Measurements from ENCODE around the gene ZNF200.

Gene ZNF200

DNA sequence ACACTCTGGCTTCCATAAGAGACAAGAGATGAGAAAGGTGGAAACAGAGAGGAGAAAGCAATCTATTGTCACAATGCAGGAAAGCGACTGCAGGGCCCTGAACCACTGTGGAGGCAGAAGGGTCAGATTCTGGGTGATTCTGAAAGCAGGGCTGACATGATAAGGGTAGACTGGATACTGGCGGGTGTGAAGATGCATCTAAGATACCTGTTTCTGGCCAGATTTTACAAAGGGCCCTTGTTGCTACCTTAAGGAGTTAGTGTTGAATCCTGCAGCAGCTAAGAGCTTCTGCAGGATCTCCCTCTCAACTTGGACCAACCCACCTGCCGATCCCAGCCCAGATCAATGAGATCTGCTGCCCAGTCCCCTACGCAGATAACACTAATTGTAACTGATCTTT, 27.6 kb upstream of the ZNF200 start:
- Histone ChIP-seq H3K4me3 (ENCODE audit: low read length) (no peak overlapping the region), H3K27ac (ENCODE audit: low read depth, low read length) (no peak overlapping the region), H3K9me2 (replicated peaks; ENCODE audit: control insufficient read depth, low read length) (no peaks in the 10 kb centered on the region), H4K20me1 (ENCODE audit: control insufficient read depth, insufficient read depth, low read depth, low read length) (no peaks in the 10 kb centered on the region), H3F3A (ENCODE audit: control insufficient read depth, insufficient read depth) (no peaks in the 10 kb centered on the region; the same call in 1 of the 2 replicates), H3K4me2 (ENCODE audit: low read length) (no peak overlapping the region), H3K4me1 (ENCODE audit: control insufficient read depth, low read length) (peaks cover 16% of the 10 kb centered on the region), H3K79me2 (ENCODE audit: control insufficient read depth, low read length) (no peaks in the 10 kb centered on the region), H3K36me3 (ENCODE audit: control insufficient read depth, low read length) (0 out of 2 replicates have a peak, but pooled peaks cover 3% of the 10 kb centered on the region), H3K9me3 (ENCODE audit: control insufficient read depth, insufficient read depth, low read length) (peaks cover 5% of the 10 kb centered on the region), H3K27me3 (ENCODE audit: control insufficient read depth, low read length) (no peaks in the 10 kb centered on the region)
- no peak for TF ChIP-seq EZH2phosphoT487 (IDR thresholded peaks at IDR 0.05; ENCODE audit: borderline replicate concordance, low read length)
- TF ChIP-seq, protein P1, sequence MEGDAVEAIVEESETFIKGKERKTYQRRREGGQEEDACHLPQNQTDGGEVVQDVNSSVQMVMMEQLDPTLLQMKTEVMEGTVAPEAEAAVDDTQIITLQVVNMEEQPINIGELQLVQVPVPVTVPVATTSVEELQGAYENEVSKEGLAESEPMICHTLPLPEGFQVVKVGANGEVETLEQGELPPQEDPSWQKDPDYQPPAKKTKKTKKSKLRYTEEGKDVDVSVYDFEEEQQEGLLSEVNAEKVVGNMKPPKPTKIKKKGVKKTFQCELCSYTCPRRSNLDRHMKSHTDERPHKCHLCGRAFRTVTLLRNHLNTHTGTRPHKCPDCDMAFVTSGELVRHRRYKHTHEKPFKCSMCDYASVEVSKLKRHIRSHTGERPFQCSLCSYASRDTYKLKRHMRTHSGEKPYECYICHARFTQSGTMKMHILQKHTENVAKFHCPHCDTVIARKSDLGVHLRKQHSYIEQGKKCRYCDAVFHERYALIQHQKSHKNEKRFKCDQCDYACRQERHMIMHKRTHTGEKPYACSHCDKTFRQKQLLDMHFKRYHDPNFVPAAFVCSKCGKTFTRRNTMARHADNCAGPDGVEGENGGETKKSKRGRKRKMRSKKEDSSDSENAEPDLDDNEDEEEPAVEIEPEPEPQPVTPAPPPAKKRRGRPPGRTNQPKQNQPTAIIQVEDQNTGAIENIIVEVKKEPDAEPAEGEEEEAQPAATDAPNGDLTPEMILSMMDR (IDR thresholded peaks at IDR 0.05; ENCODE audit: low read depth, low read length, poor library complexity, severe bottlenecking): no peak

DNA sequence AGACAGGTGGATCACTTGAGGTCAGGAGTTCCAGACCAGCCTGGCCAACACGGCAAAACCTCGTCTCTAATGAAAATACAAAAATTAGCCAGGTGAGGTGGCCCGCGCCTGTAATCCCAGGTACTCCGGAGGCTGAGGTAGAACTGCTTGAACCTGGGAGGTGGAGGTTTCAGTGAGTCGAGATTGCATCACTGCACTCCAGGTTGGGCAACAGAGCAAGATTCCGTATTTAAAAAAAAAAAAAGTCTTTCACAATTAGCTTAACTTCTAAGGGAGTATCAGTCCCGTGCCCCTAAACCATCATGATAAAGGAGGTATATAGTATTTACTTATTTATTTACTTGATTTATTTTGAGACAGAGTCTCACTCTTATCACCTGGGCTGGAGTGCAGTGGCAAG, 24.9 kb upstream of the ZNF200 start:
- no peaks in the 10 kb centered on the region for H4K20me1 ChIP-seq (ENCODE audit: control insufficient read depth, insufficient read depth, low read depth, low read length)
- H3K36me3 ChIP-seq (ENCODE audit: control insufficient read depth, low read length): no peaks in the 10 kb centered on the region
- no peaks in the 10 kb centered on the region for H3K27me3 ChIP-seq (ENCODE audit: control insufficient read depth, low read length)
- H3K4me1 ChIP-seq (ENCODE audit: control insufficient read depth, low read length): peaks cover 10% of the 10 kb centered on the region
- no peaks in the 10 kb centered on the region; the same call in 1 of the 2 replicates for H3F3A ChIP-seq (ENCODE audit: control insufficient read depth, insufficient read depth)
- H3K4me3 ChIP-seq (ENCODE audit: low read length): no peak overlapping the region
- H3K9me3 ChIP-seq (ENCODE audit: control insufficient read depth, insufficient read depth, low read length): no peaks in the 10 kb centered on the region
- no peaks in the 10 kb centered on the region for H3K79me2 ChIP-seq (ENCODE audit: control insufficient read depth, low read length)
- no peak overlapping the region for H3K27ac ChIP-seq (ENCODE audit: low read depth, low read length)
- no peaks in the 10 kb centered on the region for H3K9me2 ChIP-seq (replicated peaks; ENCODE audit: control insufficient read depth, low read length)
- TF ChIP-seq, protein P1 (IDR thresholded peaks at IDR 0.05; ENCODE audit: low read depth, low read length, poor library complexity, severe bottlenecking): no peak
- no peak for TF ChIP-seq EZH2phosphoT487 (IDR thresholded peaks at IDR 0.05; ENCODE audit: borderline replicate concordance, low read length)
- no peak overlapping the region for H3K4me2 ChIP-seq (ENCODE audit: low read length)

DNA sequence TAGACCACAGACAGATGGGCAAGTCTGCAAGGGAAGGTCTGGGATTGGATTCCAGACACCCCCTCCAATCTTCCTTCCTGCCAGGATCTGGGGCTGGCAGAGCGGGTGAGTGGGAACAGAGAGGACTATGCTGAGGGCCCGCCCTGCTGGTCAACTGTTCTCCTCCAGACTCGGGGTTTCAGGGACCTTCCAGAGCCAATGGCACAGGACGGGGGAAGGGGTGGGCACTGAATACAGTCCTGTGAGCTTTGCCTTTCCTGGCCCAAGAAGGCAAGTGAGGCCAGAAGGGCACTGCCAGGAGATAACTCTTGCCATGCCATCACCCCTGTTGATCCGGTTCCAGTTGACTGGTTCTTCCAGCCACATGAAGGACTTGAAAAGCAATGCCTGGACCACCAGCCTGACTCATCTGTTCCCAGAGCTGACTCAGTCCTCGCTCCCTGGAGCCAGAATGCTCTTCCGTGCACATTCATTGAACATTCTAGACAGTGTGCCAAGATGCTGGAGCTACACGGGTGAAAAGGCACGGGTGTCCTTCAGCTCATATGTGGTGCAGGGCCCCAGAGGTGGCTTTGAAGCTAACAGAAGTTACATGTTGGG, 22.0 kb upstream of the ZNF200 start:
- Histone ChIP-seq H3K4me3 (ENCODE audit: low read length) (no peak overlapping the region), H3K79me2 (ENCODE audit: control insufficient read depth, low read length) (no peaks in the 10 kb centered on the region), H3K9me3 (ENCODE audit: control insufficient read depth, insufficient read depth, low read length) (no peaks in the 10 kb centered on the region), H3F3A (ENCODE audit: control insufficient read depth, insufficient read depth) (no peaks in the 10 kb centered on the region), H3K27me3 (ENCODE audit: control insufficient read depth, low read length) (no peaks in the 10 kb centered on the region), H3K4me2 (ENCODE audit: low read length) (no peak overlapping the region), H4K20me1 (ENCODE audit: control insufficient read depth, insufficient read depth, low read depth, low read length) (no peaks in the 10 kb centered on the region), H3K9me2 (replicated peaks; ENCODE audit: control insufficient read depth, low read length) (no peaks in the 10 kb centered on the region), H3K27ac (ENCODE audit: low read depth, low read length) (no peak overlapping the region), H3K36me3 (ENCODE audit: control insufficient read depth, low read length) (no peaks in the 10 kb centered on the region), H3K4me1 (ENCODE audit: control insufficient read depth, low read length) (no peaks in the 10 kb centered on the region)
- TF ChIP-seq, protein P1 (IDR thresholded peaks at IDR 0.05; ENCODE audit: low read depth, low read length, poor library complexity, severe bottlenecking): no peak
- TF ChIP-seq EZH2phosphoT487 (IDR thresholded peaks at IDR 0.05; ENCODE audit: borderline replicate concordance, low read length): no peak
